DOHH2 (cell line): ENCODE data around the gene CLDN2.

Experiments used
- H3F3A ChIP-seq: fragments of 200-600 bp; sonication (generic), shearing (Covaris generic); 2 replicates; pipeline ENCODE4 v1.6.0; 2016; ENCODE audit warnings: antibody characterized with exemption, mild to moderate bottlenecking; ENCODE audit not compliant: control insufficient read depth, insufficient read depth
- H3K27ac ChIP-seq: fragments of 200-600 bp; sonication (generic); 2 replicates; pipeline ENCODE4 v1.5.1; 2014; ENCODE audit warnings: low read depth, mild to moderate bottlenecking, low read length, moderate library complexity
- H3K27me3 ChIP-seq: fragments of 200-600 bp; sonication (generic); 2 replicates; pipeline ENCODE4 v1.6.1; 2014; ENCODE audit warnings: mild to moderate bottlenecking, low read length, mixed read lengths; ENCODE audit not compliant: control insufficient read depth
- H3K36me3 ChIP-seq: fragments of 200-600 bp; sonication (generic); 2 replicates; pipeline ENCODE4 v1.6.1; 2014; ENCODE audit warnings: mild to moderate bottlenecking, low read length, moderate library complexity, mixed read lengths; ENCODE audit not compliant: control insufficient read depth
- H3K4me1 ChIP-seq: fragments of 200-600 bp; sonication (generic); 2 replicates; pipeline ENCODE4 v1.6.1; 2014; ENCODE audit warnings: mild to moderate bottlenecking, low read length, mixed read lengths; ENCODE audit not compliant: control insufficient read depth
- H3K4me2 ChIP-seq: fragments of 200-600 bp; sonication (generic); 2 replicates; pipeline ENCODE4 v1.6.0; 2014; ENCODE audit warnings: mild to moderate bottlenecking, low read length, moderate library complexity
- H3K4me3 ChIP-seq: fragments of 200-600 bp; sonication (generic); 2 replicates; pipeline ENCODE4 v1.5.1; 2014; ENCODE audit warnings: mild to moderate bottlenecking, low read length, mixed read lengths
- H3K79me2 ChIP-seq: fragments of 200-600 bp; sonication (generic); 2 replicates; pipeline ENCODE4 v1.6.1; 2014; ENCODE audit warnings: mild to moderate bottlenecking, low read length, mixed read lengths; ENCODE audit not compliant: control insufficient read depth
- H3K9me2 ChIP-seq: fragments of 200-600 bp; sonication (generic); replicated peaks from 2 replicates; pipeline ENCODE4 v1.6.1; 2014; ENCODE audit warnings: mild to moderate bottlenecking, low read length, mixed read lengths; ENCODE audit not compliant: control insufficient read depth
- H3K9me3 ChIP-seq: fragments of 200-600 bp; sonication (generic); 2 replicates; pipeline ENCODE4 v1.6.1; 2014; ENCODE audit warnings: antibody characterized with exemption, low read length, mixed read lengths; ENCODE audit not compliant: control insufficient read depth, insufficient read depth
- H4K20me1 ChIP-seq: fragments of 200-600 bp; sonication (generic); 2 replicates; pipeline ENCODE4 v1.6.0; 2014; ENCODE audit warnings: low read depth, mild to moderate bottlenecking, antibody characterized with exemption, low read length, moderate library complexity; ENCODE audit not compliant: control insufficient read depth, insufficient read depth
- CTCF ChIP-seq: fragments of 200-600 bp; sonication (generic); IDR thresholded peaks from one replicate; pipeline ENCODE4 v1.5.1; 2014; ENCODE audit warnings: antibody characterized with exemption, mild to moderate bottlenecking, low read depth, low read length; ENCODE audit not compliant: poor library complexity, severe bottlenecking
- EZH2phosphoT487 ChIP-seq: fragments of 200-600 bp; sonication (generic); IDR thresholded peaks from 2 replicates; pipeline ENCODE4 v1.6.1; 2017; ENCODE audit warnings: borderline replicate concordance, mild to moderate bottlenecking, antibody characterized with exemption, low read length, moderate library complexity, mixed read lengths

Gene CLDN2

GRCh38 chrX:106973433-106974149 lies 53.4 kb downstream of the CLDN2 start:
- Histone ChIP-seq H3K4me1 (no peaks in the 10 kb centered on the region), H3K36me3 (no peaks in the 10 kb centered on the region), H3K9me2 (no peaks in the 10 kb centered on the region), H3K4me3 (no peak overlapping the region), H4K20me1 (no peaks in the 10 kb centered on the region), H3K27ac (no peak overlapping the region), H3K4me2 (no peak overlapping the region), H3K9me3 (no peaks in the 10 kb centered on the region), H3F3A (no peaks in the 10 kb centered on the region), H3K27me3 (no peaks in the 10 kb centered on the region), H3K79me2 (no peaks in the 10 kb centered on the region)
- TF ChIP-seq CTCF (no peak), EZH2phosphoT487 (no peak)

- Histone ChIP-seq H3K4me1 (no peaks in the 10 kb centered on the region), H3K27ac (no peak overlapping the region), H3K27me3 (no peaks in the 10 kb centered on the region), H3F3A (no peaks in the 10 kb centered on the region), H3K79me2 (no peaks in the 10 kb centered on the region), H3K4me3 (no peak overlapping the region), H3K9me2 (no peaks in the 10 kb centered on the region), H3K36me3 (no peaks in the 10 kb centered on the region), H3K9me3 (no peaks in the 10 kb centered on the region), H3K4me2 (no peak overlapping the region), H4K20me1 (no peaks in the 10 kb centered on the region)
- no peak for TF ChIP-seq CTCF
- TF ChIP-seq EZH2phosphoT487 = no peak
Measured at GRCh38 chrX:106976416-106976815, 56.2 kb downstream of the CLDN2 start.
